HepG2 (cell line): Measurements from ENCODE around the gene DYNC2I2. TPM values are rescaled to one million over a fixed set of nuclear protein-coding genes. Genes with fewer than 3 reads are reported as not detected.

ENCODE experiments used
- ETV5 ChIP-seq: IDR thresholded peaks from 2 replicates; pipeline ENCODE4 v1.6.1; 2018; ENCODE audit warnings: missing biosample characterization, missing genetic modification reagents, inconsistent platforms, borderline replicate concordance
- HINFP ChIP-seq: sonication (generic); formaldehyde crosslinking; IDR thresholded peaks from 2 replicates; pipeline ENCODE4 v1.4.0; 2020; ENCODE audit warnings: low read depth, mild to moderate bottlenecking, missing genetic modification reagents
- HNRNPL ChIP-seq: fragments of 200-400 bp; formaldehyde crosslinking; IDR thresholded peaks from 2 replicates; pipeline ENCODE4 v1.6.1; 2017; ENCODE audit warnings: mild to moderate bottlenecking, low read depth, low read length
- IKZF5 ChIP-seq: IDR thresholded peaks from 2 replicates; pipeline ENCODE4 v1.6.1; 2018; ENCODE audit warnings: missing genetic modification reagents, mild to moderate bottlenecking, missing compliant biosample characterization
- ISL2 ChIP-seq: sonication (generic); formaldehyde crosslinking; IDR thresholded peaks from 2 replicates; pipeline ENCODE4 v1.5.0; 2020; ENCODE audit warnings: missing genetic modification reagents
- KLF11 ChIP-seq: IDR thresholded peaks from 2 replicates; pipeline ENCODE4 v1.6.1; 2016; ENCODE audit warnings: missing compliant biosample characterization
- MLLT10 ChIP-seq: sonication (generic); formaldehyde crosslinking; IDR thresholded peaks from 2 replicates; pipeline ENCODE4 v1.4.0; 2020; ENCODE audit warnings: missing genetic modification reagents
- REST ChIP-seq, 2 experiments: IDR thresholded peaks; 2 replicates each; pipeline ENCODE4 v1.6.1; 2011 to 2012; ENCODE audit warnings: low read length in 2 of 2, borderline replicate concordance in 1 of 2, low read depth in 1 of 2, mild to moderate bottlenecking in 1 of 2, moderate library complexity in 1 of 2
- SMC3 ChIP-seq: IDR thresholded peaks from 2 replicates; pipeline ENCODE4 v1.6.1; 2011; ENCODE audit warnings: low read length, improper control_type of control experiment
- TBX3 ChIP-seq: fragments of 450-650 bp; IDR thresholded peaks from 2 replicates; pipeline ENCODE4 v1.6.1; 2017; ENCODE audit warnings: antibody characterized with exemption, mild to moderate bottlenecking, inconsistent platforms, borderline replicate concordance
- YEATS2 ChIP-seq: sonication (generic); formaldehyde crosslinking; IDR thresholded peaks from 2 replicates; pipeline ENCODE4 v1.4.0; 2020; ENCODE audit warnings: missing genetic modification reagents, borderline replicate concordance
- ZBTB3 ChIP-seq: sonication (generic); formaldehyde crosslinking; IDR thresholded peaks from 2 replicates; pipeline ENCODE4 v1.4.0; 2020; ENCODE audit warnings: low read depth, mild to moderate bottlenecking, moderate library complexity, missing genetic modification reagents, borderline replicate concordance
- ZNF20 ChIP-seq: sonication (generic); formaldehyde crosslinking; IDR thresholded peaks from 2 replicates; pipeline ENCODE4 v1.4.0; 2020; ENCODE audit warnings: mild to moderate bottlenecking, moderate library complexity, missing genetic modification reagents
- ZNF275 ChIP-seq: sonication (generic); formaldehyde crosslinking; IDR thresholded peaks from 2 replicates; pipeline ENCODE4 v1.8.0; 2022; ENCODE audit warnings: missing genetic modification reagents, mild to moderate bottlenecking, inconsistent platforms, borderline replicate concordance
- ZNF292 ChIP-seq: sonication (generic); formaldehyde crosslinking; IDR thresholded peaks from 2 replicates; pipeline ENCODE4 v1.8.1; 2022; ENCODE audit warnings: mild to moderate bottlenecking, low read depth, missing genetic modification reagents, borderline replicate concordance
- ZNF382 ChIP-seq: sonication (generic); formaldehyde crosslinking; IDR thresholded peaks from 2 replicates; pipeline ENCODE4 v1.5.0; 2020; ENCODE audit warnings: missing genetic modification reagents, mild to moderate bottlenecking, borderline replicate concordance
- ZNF547 ChIP-seq: sonication (generic); formaldehyde crosslinking; IDR thresholded peaks from 2 replicates; pipeline ENCODE4 v1.5.1; 2020; ENCODE audit warnings: mild to moderate bottlenecking, missing genetic modification reagents
- ZNF710 ChIP-seq: sonication (generic); formaldehyde crosslinking; IDR thresholded peaks from 2 replicates; pipeline ENCODE4 v1.5.0; 2020; ENCODE audit warnings: mild to moderate bottlenecking, missing genetic modification reagents, borderline replicate concordance
- polyA plus RNA-seq, 8 experiments: library from polyadenylated mRNA; depleted of rRNA in 3 of 8; stranded (reverse) in 7 of 8; unstranded in 1 of 8; fragments of >200 nt; fragmentation: Illumina TruSeq in 4 of 8; extraction: Trizol in 4 of 8; gene quantifications; 2 replicates each; pipeline versions ENCODE4 v1.2.1 to v1.2.3, GENCODE V29; 2011 to 2016; ENCODE audit warnings: low read depth in 4 of 8, missing spikeins in 1 of 8, mixed read lengths in 1 of 8; ENCODE audit not compliant: insufficient read depth in 1 of 8
- total RNA-seq, 5 experiments: library from RNA; depleted of rRNA; stranded (reverse); fragments of >200 nt; fragmentation: Illumina TruSeq; extraction: Trizol; gene quantifications; 2 replicates each; pipeline ENCODE4 v1.2.3, GENCODE V29; 2016; ENCODE audit warnings: low read depth in 1 of 5

DYNC2I2 gene
- total and polyA plus RNA-seq, 2 of the 13 experiments (the other 11 are each of a cell fraction or from before 2014, with no cell fraction given) = 13.7 to 40.2 TPM

- TF ChIP-seq ZNF292 (no peak), HNRNPL (0 out of 2 replicates have a peak, but pooled peaks have one; percentile 56), ZNF547 (peak; percentile 64; the same call in 1 of the 2 replicates), REST (IDR thresholded peaks at IDR 0.05; ENCODE audit: borderline replicate concordance in 1 of 2, low read depth in 1 of 2, low read length in 2 of 2) (0 out of 4 replicates have a peak, but pooled peaks of 1 of the 2 experiments have one; percentile 9), ETV5 (peak; percentile 49; the same call in 1 of the 2 replicates), SMC3 (no peak), KLF11 (no peak), ZNF20 (CRISPR knock-in tag) (no peak), ZNF275 (CRISPR knock-in tag) (0 out of 2 replicates have a peak, but pooled peaks have one; percentile 1), IKZF5 (peak; percentile 21; the same call in 1 of the 2 replicates), TBX3 (peak; percentile 25; the same call in 1 of the 2 replicates), ISL2 (CRISPR knock-in tag) (0 out of 2 replicates have a peak, but pooled peaks have one; percentile 5), ZNF382 (CRISPR knock-in tag) (no peak), YEATS2 (CRISPR knock-in tag) (0 out of 2 replicates have a peak, but pooled peaks have one; percentile 66), MLLT10 (no peak), ZNF710 (CRISPR knock-in tag) (peak; percentile 75; the same call in 1 of the 2 replicates), HINFP (CRISPR knock-in tag) (no peak), ZBTB3 (CRISPR knock-in tag) (no peak)
Observed at GRCh38 chr9:128684325-128685199, 27.9 kb upstream of the DYNC2I2 start (continued).
